ENCODE data around the gene LDLRAP1.
A peak's percentile ranks its signal among the peaks of the same experiment; 100 is the strongest.

LDLRAP1 gene

GRCh38 chr1:25515033-25515432 lies 28.4 kb upstream of the LDLRAP1 start:
- in situ Hi-C loops (cut with MboI; ENCODE audit: low sequenced_read_pairs, unreplicated experiment) = no loop called here

GRCh38 chr1:25516686-25517085 lies 26.7 kb upstream of the LDLRAP1 start:
- no peak for TF ChIP-seq CTCF (IDR thresholded peaks at IDR 0.05; ENCODE audit: borderline replicate concordance, control extremely low read depth, extremely low read depth, insufficient read depth, missing control alignments)
- in situ Hi-C loops (cut with MboI; ENCODE audit: low sequenced_read_pairs, unreplicated experiment) = no loop called here
- no peak for DNase-seq (ENCODE audit: low spot score)

More at GRCh38 chr1:25515033-25515432, 28.4 kb upstream of the LDLRAP1 start:
- DNase-seq (ENCODE audit: low spot score) = no peak
- no peak for TF ChIP-seq CTCF (IDR thresholded peaks at IDR 0.05; ENCODE audit: borderline replicate concordance, control extremely low read depth, extremely low read depth, insufficient read depth, missing control alignments)

- no peak for DNase-seq (ENCODE audit: low spot score)
- in situ Hi-C loops (cut with MboI; ENCODE audit: low sequenced_read_pairs, unreplicated experiment) = no loop called here
- no peak for TF ChIP-seq CTCF (IDR thresholded peaks at IDR 0.05; ENCODE audit: borderline replicate concordance, control extremely low read depth, extremely low read depth, insufficient read depth, missing control alignments)
Measured at GRCh38 chr1:25517476-25518394, 25.7 kb upstream of the LDLRAP1 start.

GRCh38 chr1:25519624-25520023 lies 23.8 kb upstream of the LDLRAP1 start:
- no peak for DNase-seq (ENCODE audit: low spot score)
- in situ Hi-C loops (cut with MboI; ENCODE audit: low sequenced_read_pairs, unreplicated experiment) = loop anchor here (10.0 kb wide), 1 partner anchor 115 kb away; no protein-coding TSS in a partner anchor
- TF ChIP-seq CTCF (IDR thresholded peaks at IDR 0.05; ENCODE audit: borderline replicate concordance, control extremely low read depth, extremely low read depth, insufficient read depth, missing control alignments) = no peak

- peak; percentile 78 for DNase-seq (ENCODE audit: low spot score)
- TF ChIP-seq CTCF (IDR thresholded peaks at IDR 0.05; ENCODE audit: borderline replicate concordance, control extremely low read depth, extremely low read depth, insufficient read depth, missing control alignments) = peak; percentile 67
- in situ Hi-C loops (cut with MboI; ENCODE audit: low sequenced_read_pairs, unreplicated experiment) = loop anchor here (10.0 kb wide), 1 partner anchor 116 kb away; no protein-coding TSS in a partner anchor
Measured at GRCh38 chr1:25520446-25521061, 22.9 kb upstream of the LDLRAP1 start.

DNA sequence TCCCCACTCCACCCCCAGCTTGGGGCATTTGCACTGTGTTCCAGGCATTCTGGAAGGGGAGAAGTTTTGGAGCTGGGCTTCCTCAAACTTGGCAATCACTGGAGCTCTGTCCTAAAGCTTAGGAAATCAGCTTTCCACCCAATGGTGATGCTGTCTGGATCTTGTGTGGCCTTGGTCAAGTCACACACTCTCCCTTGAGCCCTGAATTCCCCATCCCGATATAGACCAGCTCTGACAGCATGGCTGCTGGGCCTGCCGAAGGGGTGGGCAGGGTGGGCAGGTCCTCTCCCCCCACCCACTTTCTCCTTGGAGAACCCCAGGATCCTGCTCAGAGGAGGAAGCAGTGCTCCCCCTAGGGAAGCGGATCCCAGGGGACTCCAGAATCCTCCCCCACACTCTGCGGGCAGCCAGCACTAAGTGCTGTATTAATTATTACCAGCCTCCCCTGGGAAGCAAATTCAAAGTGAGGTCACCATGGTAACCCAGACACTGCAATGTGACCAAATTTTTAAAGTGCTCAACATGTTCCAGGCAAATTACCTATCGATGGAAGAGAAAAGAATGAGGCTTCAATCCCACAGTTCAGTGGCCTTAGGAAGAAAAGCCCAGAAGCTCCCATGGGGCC lies 21.3 kb upstream of the LDLRAP1 start:
- TF ChIP-seq CTCF (IDR thresholded peaks at IDR 0.05; ENCODE audit: borderline replicate concordance, control extremely low read depth, extremely low read depth, insufficient read depth, missing control alignments) = no peak
- in situ Hi-C loops (cut with MboI; ENCODE audit: low sequenced_read_pairs, unreplicated experiment) = loop anchor here (10.0 kb wide), 1 partner anchor 117 kb away; no protein-coding TSS in a partner anchor
- DNase-seq (ENCODE audit: low spot score) = no peak
